Stimulated activated CD4-positive, alpha-beta T cell treated with anti-CD3 and anti-CD28 coated beads, TNF-alpha, amount 100 ng/mL, for 1 hour (primary cell): ENCODE data around the gene IQSEC1.

Experiments
- DNase-seq, 3 donors: peaks; one replicate each; pipeline ENCODE4 v3.0.0-alpha.2; 2020; ENCODE audit warnings: low read depth in 3 of 3, low spot score in 1 of 3

The IQSEC1 gene

DNA sequence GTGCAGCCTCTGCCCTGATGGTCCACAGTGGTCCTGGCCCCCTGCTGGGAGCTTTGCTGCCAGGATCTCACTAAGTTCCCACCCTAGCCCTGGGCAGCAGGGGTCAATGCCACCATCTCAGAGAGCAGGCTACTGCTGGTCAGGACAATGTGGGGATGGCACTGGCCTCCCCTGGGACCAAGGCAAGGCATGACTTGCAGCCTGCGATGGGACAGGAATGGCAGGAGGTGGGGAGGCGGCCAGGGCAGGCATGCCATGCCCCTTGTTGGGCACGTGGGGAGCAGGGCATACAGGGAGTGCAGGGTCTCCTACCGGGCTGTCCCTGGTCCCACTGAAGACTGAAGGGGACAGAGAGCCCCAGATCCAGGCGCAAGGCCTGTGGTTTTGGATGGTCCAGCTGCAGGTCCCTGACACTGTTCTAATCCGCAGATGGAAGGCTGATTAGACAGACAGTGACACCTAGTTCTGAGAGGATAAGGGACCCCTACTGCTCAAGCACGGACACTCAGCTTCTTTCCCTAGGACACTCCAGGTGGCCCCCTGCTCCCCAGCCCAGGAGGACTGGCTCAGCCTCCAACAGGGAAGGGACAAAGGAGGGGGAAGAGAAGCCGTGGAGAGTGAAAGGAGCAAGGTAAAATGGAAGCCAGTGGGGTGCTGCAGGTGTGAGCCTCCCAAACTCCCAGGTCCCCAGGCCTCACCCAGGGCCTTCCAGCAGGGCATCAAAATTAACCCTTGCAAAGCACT, 162.7 kb downstream of the IQSEC1 start:
- DNase-seq: no peak

- no peak for DNase-seq
Measured at GRCh38 chr3:12909710-12910109, 163.5 kb downstream of the IQSEC1 start.

DNA sequence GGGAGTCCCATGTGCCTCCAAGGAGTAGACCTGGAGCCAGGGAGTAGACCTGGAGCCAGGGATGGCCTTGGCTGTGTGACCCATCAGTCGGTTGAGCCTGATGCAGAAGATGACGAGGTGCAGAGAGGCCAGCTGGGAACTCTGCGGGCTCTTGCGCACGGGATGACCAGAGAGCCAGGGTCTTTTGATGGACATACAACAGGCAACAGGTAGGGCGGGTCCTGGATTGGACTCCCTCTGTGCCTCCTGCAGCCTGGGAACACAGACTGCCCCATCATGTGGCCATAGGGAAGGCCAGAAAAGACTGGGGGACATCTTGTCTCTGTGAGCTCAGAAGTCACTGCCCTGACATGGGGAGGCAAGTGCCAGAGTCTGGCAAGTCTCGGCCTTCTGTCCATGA, 164.4 kb downstream of the IQSEC1 start:
- DNase-seq: no peak

DNA sequence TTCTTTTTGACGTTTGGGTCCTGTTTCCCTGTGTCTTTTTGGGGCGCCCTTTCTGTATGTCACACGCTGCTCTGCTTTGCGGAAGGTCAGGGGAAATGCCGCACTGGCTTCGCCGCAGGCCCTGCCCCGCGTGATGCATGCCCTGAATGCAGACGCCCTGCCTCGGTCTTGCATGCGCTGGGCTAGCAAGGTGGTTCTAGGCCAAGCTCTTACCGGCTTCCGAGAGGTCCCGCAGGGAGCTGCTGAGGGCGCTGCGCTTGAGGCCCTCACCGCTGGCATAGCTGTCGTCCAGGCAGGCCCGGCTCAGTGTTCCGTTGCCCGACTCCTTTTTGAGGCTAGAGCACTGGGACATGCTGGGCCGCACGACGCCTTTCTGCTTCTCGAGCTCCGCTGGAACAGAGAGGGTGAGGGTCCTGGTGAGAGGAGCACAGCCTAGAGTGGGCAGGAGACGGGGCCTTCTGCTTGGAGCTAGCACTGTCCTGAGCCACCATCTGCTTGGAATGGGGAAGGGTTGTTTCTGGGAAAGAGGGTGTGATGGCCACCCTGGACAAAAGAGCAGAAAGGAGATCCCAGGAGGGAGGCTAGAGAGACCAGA, 165.0 kb downstream of the IQSEC1 start:
- DNase-seq: no peak

GRCh38 chr3:12907729-12908128, 165.5 kb downstream of the IQSEC1 start:
- DNase-seq: no peak

DNA sequence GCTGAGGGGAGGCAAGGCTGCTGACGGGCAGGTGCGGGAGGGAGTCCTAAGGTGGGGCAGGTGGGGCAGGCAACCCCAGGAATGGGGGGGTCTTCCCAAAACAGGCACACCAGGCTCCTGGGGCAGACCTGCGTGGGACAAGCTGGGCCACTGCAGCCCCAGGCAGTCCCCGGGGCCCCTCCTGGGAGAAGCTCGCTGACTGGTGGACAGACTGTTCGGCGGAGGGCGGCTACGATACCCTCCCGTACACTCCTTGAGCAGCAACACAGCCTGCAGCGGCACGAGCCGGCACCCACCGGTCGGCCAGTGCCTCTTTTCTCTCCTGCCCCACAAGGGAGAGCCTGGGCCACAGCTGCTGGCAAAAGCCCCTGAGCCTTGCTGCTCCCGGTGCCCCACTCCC, 165.9 kb downstream of the IQSEC1 start:
- DNase-seq: no peak

- DNase-seq: no peak
Measured at GRCh38 chr3:12906916-12907290, 166.3 kb downstream of the IQSEC1 start.

DNA sequence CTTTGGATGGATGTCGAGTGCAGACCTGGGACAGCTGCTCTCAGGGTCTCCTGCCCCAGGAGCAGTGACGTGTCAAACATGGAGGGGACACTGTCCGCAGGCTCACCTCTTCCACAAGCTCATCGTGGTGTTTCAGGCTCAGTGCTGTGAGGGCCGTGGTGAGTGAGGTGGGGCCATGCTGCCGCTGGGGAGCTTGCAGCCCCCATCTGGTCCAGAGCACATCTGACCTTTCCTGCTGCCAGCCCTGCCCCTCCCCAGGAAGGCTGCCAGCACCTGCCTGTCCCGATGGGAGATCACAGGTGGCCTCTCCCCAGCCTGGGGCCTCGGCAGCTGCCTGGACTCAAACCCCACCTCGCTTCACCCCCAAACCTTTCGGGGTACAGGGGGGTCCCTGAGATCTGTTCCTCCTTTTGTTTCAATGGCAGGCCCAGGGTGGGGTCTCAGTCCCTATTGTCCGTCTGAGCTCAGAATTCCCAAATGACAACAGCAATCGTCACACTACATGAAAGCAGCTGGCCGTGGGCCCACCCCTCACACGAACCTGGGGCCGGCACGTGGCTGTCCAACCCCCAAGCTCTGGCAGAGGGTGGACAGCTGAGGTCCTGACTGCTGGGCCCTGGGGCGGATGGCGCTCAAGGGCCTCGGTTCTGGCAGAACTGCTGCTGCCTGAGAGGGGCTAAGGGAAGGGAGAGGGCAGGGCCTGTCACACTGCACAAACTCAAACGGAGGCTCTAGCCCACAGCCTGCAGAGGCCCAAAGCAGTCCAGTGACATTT, 166.9 kb downstream of the IQSEC1 start:
- DNase-seq: no peak

DNA sequence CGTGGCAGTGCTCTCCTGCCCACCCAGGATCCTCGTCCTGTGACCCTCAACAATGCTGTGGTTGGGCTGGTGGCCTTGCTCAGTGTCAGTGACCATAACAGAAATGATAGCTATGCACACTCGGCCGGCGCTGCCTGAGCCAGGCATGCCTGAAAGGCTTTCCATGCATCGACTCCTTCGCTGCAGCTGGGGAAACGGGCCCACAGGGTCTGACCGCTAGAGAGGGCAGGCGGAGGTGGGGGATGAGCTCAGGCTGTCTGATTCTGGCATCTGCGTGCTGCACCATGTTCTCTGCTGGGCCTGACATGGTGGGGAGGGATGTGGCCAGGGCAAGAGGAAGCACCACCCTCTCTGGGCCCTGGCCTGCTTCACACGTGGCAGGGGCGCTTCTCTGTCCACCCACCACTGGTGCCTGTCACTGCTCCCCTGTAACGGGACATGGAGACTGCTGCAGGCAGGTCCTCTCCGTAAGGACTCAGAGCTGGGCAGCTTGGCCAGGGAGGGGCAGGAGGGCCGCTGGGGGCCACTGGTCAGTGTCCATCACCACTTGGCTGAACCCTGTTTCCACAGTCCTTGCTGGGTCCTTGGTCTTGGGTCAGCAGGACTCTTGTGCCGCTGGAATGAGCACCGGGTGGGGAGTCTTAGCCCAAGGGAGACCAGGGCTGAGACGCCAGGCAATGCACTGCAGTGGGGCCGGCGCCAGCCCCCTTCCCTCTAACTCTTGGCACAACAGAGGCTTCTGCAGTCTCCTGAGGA, 167.7 kb downstream of the IQSEC1 start:
- DNase-seq: no peak

DNA sequence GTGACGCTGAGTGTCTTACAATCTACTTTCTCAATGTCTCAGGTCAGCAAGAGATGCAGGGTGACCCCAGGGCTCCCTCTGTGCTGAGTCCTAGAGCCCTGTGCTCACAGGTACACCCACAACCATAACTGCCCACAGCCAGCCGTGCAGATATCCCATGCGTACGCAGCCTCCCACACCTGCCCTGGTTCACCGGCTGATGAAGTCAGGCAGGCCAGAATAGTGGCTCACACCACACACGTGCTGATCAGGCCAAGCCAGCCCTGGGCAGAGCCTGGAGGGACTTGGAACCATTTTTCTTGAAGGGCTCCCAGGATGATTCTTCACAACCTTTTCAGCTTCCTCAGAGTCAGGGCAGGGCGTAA, 168.3 kb downstream of the IQSEC1 start:
- no peak for DNase-seq

DNA sequence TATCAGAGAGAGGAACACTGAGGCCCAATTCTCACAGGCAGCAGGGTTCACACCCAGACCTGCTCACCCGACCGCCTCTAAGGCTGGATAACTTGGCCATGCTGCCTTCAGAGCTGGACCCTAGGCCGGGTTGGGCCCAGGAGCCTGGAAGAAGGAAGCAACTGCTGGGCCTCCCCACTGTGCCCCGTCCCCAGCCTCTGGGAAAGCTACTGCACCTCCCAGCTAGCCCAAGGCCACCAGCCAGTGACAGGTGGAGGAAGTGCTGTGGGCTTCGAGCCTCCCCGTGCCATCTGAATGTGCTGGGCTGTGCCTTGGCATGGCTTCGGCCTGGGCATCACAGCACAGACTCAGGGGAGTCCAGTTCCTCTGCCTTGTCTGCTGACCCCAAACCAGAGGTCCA, 169.3 kb downstream of the IQSEC1 start:
- DNase-seq: no peak

- DNase-seq: no peak
Measured at GRCh38 chr3:12903000-12903800, 170.0 kb downstream of the IQSEC1 start.

- no peak for DNase-seq
Measured at GRCh38 chr3:12902181-12902999, 170.8 kb downstream of the IQSEC1 start.

DNA sequence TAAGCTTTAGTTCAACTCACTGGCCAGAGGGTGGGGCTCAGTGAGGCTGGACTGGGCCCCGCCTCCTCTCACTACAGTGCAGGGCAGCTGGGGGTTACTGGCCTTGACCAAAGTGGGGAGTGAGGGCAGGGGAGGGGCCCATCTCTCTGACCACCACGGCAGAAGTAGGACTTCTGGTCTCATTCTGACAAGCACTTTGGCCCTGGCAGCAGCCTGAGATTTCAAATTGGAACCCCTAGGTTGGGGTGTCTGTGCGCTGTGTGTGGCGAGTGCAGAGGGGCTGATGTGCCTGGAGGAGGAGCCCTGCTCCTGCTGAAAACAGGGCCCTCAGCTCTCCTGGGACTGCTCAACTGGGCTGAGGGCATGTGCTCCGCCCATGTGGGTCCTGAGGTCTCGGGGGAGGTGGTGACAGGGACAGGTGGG, 171.6 kb downstream of the IQSEC1 start:
- no peak for DNase-seq

- no peak for DNase-seq
Measured at GRCh38 chr3:12900885-12901411, 172.3 kb downstream of the IQSEC1 start.

DNA sequence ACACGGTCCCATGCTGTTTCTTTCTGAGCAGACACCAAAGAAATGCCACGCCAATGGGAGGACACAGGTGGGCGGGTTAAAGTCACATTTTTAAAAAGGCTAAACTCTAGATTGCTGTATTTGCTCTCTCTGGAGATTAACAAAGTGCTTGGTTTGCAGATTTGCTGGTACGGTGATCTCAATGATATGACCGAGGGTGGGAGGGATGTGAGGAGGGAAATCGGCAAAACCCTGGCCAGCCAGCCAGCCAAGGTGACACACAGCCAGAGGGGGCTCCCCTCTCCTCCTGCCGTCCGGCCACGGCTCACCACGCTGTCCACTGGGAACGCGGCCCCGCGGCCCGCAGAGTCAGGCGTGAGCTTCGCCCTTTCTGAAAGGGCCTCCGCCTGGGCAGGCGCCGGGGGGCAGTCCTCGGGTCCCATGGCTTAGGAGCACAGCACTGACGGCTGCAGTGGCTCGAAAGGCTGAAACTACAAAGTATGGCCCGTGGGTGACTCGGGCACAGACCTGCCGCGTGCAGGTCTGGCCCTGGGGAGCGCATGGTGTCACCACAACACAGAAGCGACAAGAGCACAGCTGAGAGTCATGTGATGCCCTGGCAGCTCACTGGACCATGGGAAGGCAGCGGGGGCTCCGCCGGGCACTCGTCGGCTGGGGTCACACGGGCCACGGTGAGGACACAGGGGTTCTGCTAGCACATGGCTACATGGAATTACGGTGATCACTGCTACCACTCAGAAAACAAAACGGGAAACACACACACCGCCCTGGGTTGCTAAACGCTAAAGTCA, 174.1 kb downstream of the IQSEC1 start:
- DNase-seq: no peak

DNA sequence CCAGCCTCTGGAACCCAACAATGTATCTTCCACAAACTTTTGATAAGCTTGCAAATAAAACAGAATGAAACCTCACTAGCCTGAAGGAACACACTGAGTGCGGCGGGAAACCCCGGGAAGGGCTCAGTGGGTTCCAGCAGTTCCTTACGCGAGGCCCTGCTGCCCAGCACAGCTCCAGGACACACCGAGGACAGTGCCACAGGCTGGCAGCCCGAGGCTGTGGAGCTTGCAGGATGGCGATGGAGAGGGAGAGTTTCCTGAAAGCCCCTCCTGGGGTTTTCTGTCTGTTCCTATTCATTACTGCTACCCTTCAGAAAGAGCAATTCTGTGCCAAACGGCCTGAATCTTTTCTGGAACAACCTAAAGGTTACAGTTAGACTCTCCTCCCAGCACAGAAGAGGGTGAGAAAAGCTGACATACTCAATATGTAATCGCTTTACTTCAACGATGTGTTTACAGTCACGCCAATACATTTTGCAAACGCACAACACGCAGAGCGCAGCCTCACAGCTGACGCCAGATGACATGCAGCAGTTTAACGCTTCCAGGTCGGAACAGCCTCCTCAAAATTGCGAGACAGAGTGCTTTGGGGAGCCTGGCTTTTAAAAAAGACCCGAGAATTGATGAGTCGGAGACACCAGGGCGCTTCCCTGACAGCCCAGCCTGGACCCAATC, 174.8 kb downstream of the IQSEC1 start:
- DNase-seq: no peak
